Neural cell (in vitro differentiated cells): ENCODE results near the gene GPR89A.

Experiments used
- CTCF ChIP-seq: fragments of 450-650 bp; IDR thresholded peaks from 2 replicates; pipeline ENCODE4 v1.5.1; 2014; ENCODE audit warnings: antibody characterized with exemption, mild to moderate bottlenecking, moderate library complexity; ENCODE audit not compliant: poor library complexity, severe bottlenecking
- EP300 ChIP-seq: fragments of 450-650 bp; conservative IDR thresholded peaks from 2 replicates; pipeline ENCODE4 v1.6.1; 2014; ENCODE audit warnings: antibody characterized with exemption, mild to moderate bottlenecking, moderate library complexity; ENCODE audit not compliant: poor library complexity, severe bottlenecking
- EZH2 ChIP-seq: fragments of 200-600, 300-800 bp; shearing (Covaris generic), sonication (generic); IDR thresholded peaks from 2 replicates; pipeline ENCODE4 v1.6.1; 2014; ENCODE audit warnings: antibody characterized with exemption, low read length, borderline replicate concordance, mild to moderate bottlenecking; ENCODE audit not compliant: insufficient read depth, poor library complexity, severe bottlenecking
- MXI1 ChIP-seq: fragments of 450-650 bp; conservative IDR thresholded peaks from 2 replicates; pipeline ENCODE4 v1.6.1; 2014; ENCODE audit warnings: antibody characterized with exemption, mild to moderate bottlenecking; ENCODE audit not compliant: poor library complexity, severe bottlenecking
- POLR2AphosphoS5 ChIP-seq: IDR thresholded peaks from 2 replicates; pipeline ENCODE4 v1.6.1; 2012
- RAD21 ChIP-seq: fragments of 450-650 bp; conservative IDR thresholded peaks from 2 replicates; pipeline ENCODE4 v1.6.1; 2014; ENCODE audit warnings: antibody characterized with exemption, mild to moderate bottlenecking, moderate library complexity
- REST ChIP-seq: IDR thresholded peaks from 2 replicates; pipeline ENCODE4 v1.6.1; 2012; ENCODE audit warnings: borderline replicate concordance
- TAF1 ChIP-seq: IDR thresholded peaks from 2 replicates; pipeline ENCODE4 v1.6.1; 2012; ENCODE audit warnings: low read depth

GRCh38 chr1:145692785-145693443 is 85.1 kb downstream of the GPR89A start:
- no peak for TF ChIP-seq EZH2
- no peak for TF ChIP-seq CTCF
- TF ChIP-seq POLR2AphosphoS5 = no peak
- TF ChIP-seq TAF1 = no peak
- no peak for TF ChIP-seq REST
- no peak for TF ChIP-seq MXI1
- no peak for TF ChIP-seq RAD21
- TF ChIP-seq EP300 = no peak
